K562 (cell line): ENCODE data around the gene LYST. TPM values are rescaled to one million over a fixed set of nuclear protein-coding genes. Genes with fewer than 3 reads are reported as not detected.

Source experiments
- ATAC-seq: fragments of 200-7000 bp; cut with Tn5 transposase; 3 replicates; pipeline ENCODE4 v1.9.1; 2020; ENCODE audit warnings: moderate library complexity
- BruUV-seq: library from RNA; stranded (reverse); fragments of 400-500 nt; replicated peaks from 2 replicates; lab custom pipeline; 2021; lab: Mats Ljungman, UMichigan
- CTCF ChIA-PET: fragments of 300-600 bp; formaldehyde crosslinking; extraction: SDS; loops from one replicate; lab custom pipeline; 2021; ENCODE audit warnings: low intra/inter-chr PET ratio; lab: Yijun Ruan, JAX
- POLR2A ChIA-PET: fragments of 300-600, 350-650 bp; sonication (Branson Sonifier 250); formaldehyde crosslinking; extraction: SDS; loops from one replicate; lab custom pipeline; 2021; ENCODE audit warnings: antibody characterized with exemption, inconsistent platforms; lab: Yijun Ruan, JAX
- DNase-seq, 4 experiments: peaks; one replicate each; pipeline versions ENCODE4 v3.0.0 to v3.0.0-alpha.2; 2011 to 2018; ENCODE audit warnings: low spot score in 3 of 4, mixed read lengths in 3 of 4; ENCODE audit errors: extremely low read depth in 1 of 4
- FAIRE-seq: peaks from 2 replicates; lab custom pipeline; 2011; peaks lifted over from hg19 to GRCh38; lab: Jason Lieb, UNC
- H2AFZ ChIP-seq: 2 replicates; pipeline ENCODE4 v1.6.0; 2011; ENCODE audit warnings: low read depth, low read length, control low read depth, inconsistent platforms
- H3K27ac ChIP-seq: fragments of 200-600 bp; 3 replicates; pipeline ENCODE4 v1.8.0; 2011; ENCODE audit warnings: low read depth, mild to moderate bottlenecking, control low read depth, inconsistent platforms, low read length, moderate library complexity, mixed read lengths; ENCODE audit errors: extremely low read depth
- H3K27me3 ChIP-seq, 2 experiments: fragments of 300-600 bp in 1 of 2; 2 replicates in 1 of 2; 3 replicates in 1 of 2; pipeline versions ENCODE4 v1.6.0 to v1.8.0; 2011; ENCODE audit warnings: inconsistent platforms in 2 of 2, low read length in 2 of 2, mild to moderate bottlenecking in 1 of 2, mixed read lengths in 1 of 2, moderate library complexity in 1 of 2; ENCODE audit not compliant: control insufficient read depth in 2 of 2, insufficient read depth in 2 of 2
- H3K36me3 ChIP-seq: fragments of 300-600 bp; 3 replicates; pipeline ENCODE4 v1.8.0; 2011; ENCODE audit warnings: mild to moderate bottlenecking, low read length, inconsistent platforms; ENCODE audit not compliant: control insufficient read depth, insufficient read depth
- H3K4me1 ChIP-seq, 2 experiments: fragments of 200-600 bp in 1 of 2; replicated peaks in 1 of 2; 2 replicates in 1 of 2; 3 replicates in 1 of 2; pipeline versions ENCODE4 v1.5.1 to v1.8.0; 2011; ENCODE audit warnings: inconsistent platforms in 2 of 2, low read length in 2 of 2, mild to moderate bottlenecking in 1 of 2, mixed read lengths in 1 of 2, moderate library complexity in 1 of 2; ENCODE audit not compliant: control insufficient read depth in 2 of 2, insufficient read depth in 2 of 2
- H3K4me2 ChIP-seq: 2 replicates; pipeline ENCODE4 v1.6.1; 2011; ENCODE audit warnings: low read length, control low read depth, inconsistent platforms, mixed read lengths; ENCODE audit not compliant: insufficient read depth
- H3K4me3 ChIP-seq: fragments of 200-600 bp; sonication (generic), shearing (Covaris generic); 2 replicates; pipeline ENCODE4 v1.5.1; 2016; ENCODE audit warnings: control low read depth, inconsistent platforms
- H3K79me2 ChIP-seq: fragments of 200-600 bp; 3 replicates; pipeline ENCODE4 v1.8.0; 2011; ENCODE audit warnings: low read length, inconsistent platforms; ENCODE audit not compliant: control insufficient read depth, insufficient read depth
- H3K9ac ChIP-seq, 2 experiments: 2 replicates each; pipeline versions ENCODE4 v1.6.0 to v1.6.1; 2011; ENCODE audit warnings: low read depth in 2 of 2, low read length in 2 of 2, control low read depth in 1 of 2, inconsistent platforms in 1 of 2, mild to moderate bottlenecking in 1 of 2, mixed read lengths in 1 of 2; ENCODE audit not compliant: insufficient read depth in 1 of 2
- H3K9me1 ChIP-seq: one replicate; pipeline ENCODE4 v1.6.0; 2011; ENCODE audit warnings: inconsistent platforms, mild to moderate bottlenecking, low read length, moderate library complexity; ENCODE audit not compliant: control insufficient read depth, insufficient read depth
- H3K9me3 ChIP-seq: replicated peaks from 2 replicates; pipeline ENCODE4 v1.5.1; 2011; ENCODE audit warnings: low read depth, low read length, inconsistent platforms; ENCODE audit not compliant: control insufficient read depth, insufficient read depth
- H4K20me1 ChIP-seq: replicated peaks from 2 replicates; pipeline ENCODE4 v1.6.1; 2011; ENCODE audit warnings: low read length, inconsistent platforms, mixed read lengths; ENCODE audit not compliant: control insufficient read depth, insufficient read depth
- AFF1 ChIP-seq, 2 experiments: fragments of 450-650 bp; IDR thresholded peaks; 2 replicates each; pipeline ENCODE4 v1.6.1; 2018; ENCODE audit warnings: mild to moderate bottlenecking in 2 of 2, low read depth in 1 of 2; ENCODE audit not compliant: partially characterized antibody in 2 of 2
- DIDO1 ChIP-seq: fragments of 450-650 bp; IDR thresholded peaks from 2 replicates; pipeline ENCODE4 v1.6.1; 2016; ENCODE audit warnings: low read depth, missing biosample characterization, missing genetic modification characterization
- FOXA1 ChIP-seq: fragments of 450-650 bp; IDR thresholded peaks from 2 replicates; pipeline ENCODE4 v1.6.1; 2016; ENCODE audit warnings: mild to moderate bottlenecking, borderline replicate concordance
- GABPB1 ChIP-seq: sonication (generic); formaldehyde crosslinking; IDR thresholded peaks from 2 replicates; pipeline ENCODE4 v1.8.0; 2022; ENCODE audit warnings: mild to moderate bottlenecking, missing genetic modification reagents
- KAT7 ChIP-seq: sonication (generic); formaldehyde crosslinking; IDR thresholded peaks from 2 replicates; pipeline ENCODE4 v1.8.0; 2022; ENCODE audit warnings: missing genetic modification reagents, mild to moderate bottlenecking, borderline replicate concordance
- KDM4B ChIP-seq, 2 experiments: fragments of 450-650 bp in 1 of 2; sonication (generic) in 1 of 2; IDR thresholded peaks; 2 replicates each; pipeline ENCODE4 v1.6.1; 2016 to 2017; ENCODE audit warnings: borderline replicate concordance in 2 of 2, antibody characterized with exemption in 1 of 2, low read depth in 1 of 2, mild to moderate bottlenecking in 1 of 2
- KHSRP ChIP-seq: fragments of 450-650 bp; IDR thresholded peaks from 2 replicates; pipeline ENCODE4 v1.6.1; 2017
- KLF13 ChIP-seq: fragments of 450-650 bp; IDR thresholded peaks from 2 replicates; pipeline ENCODE4 v1.6.1; 2016; ENCODE audit warnings: missing genetic modification characterization, low read depth, mild to moderate bottlenecking, missing compliant biosample characterization, moderate library complexity, borderline replicate concordance
- MEF2D ChIP-seq: conservative IDR thresholded peaks from 2 replicates; pipeline ENCODE4 v1.6.1; 2016; ENCODE audit warnings: low read depth, missing genetic modification characterization, missing compliant biosample characterization
- MTA3 ChIP-seq: fragments of 450-650 bp; formaldehyde crosslinking; IDR thresholded peaks from 2 replicates; pipeline ENCODE4 v1.6.1; 2017; ENCODE audit warnings: mild to moderate bottlenecking, borderline replicate concordance
- OTX1 ChIP-seq: fragments of 450-650 bp; formaldehyde crosslinking; IDR thresholded peaks from 2 replicates; pipeline ENCODE4 v1.4.0; 2022; ENCODE audit warnings: mild to moderate bottlenecking
- RBM14 ChIP-seq: fragments of 200-400 bp; formaldehyde crosslinking; IDR thresholded peaks from 2 replicates; pipeline ENCODE4 v1.6.1; 2018; ENCODE audit warnings: low read depth, mild to moderate bottlenecking, low read length, moderate library complexity, borderline replicate concordance; ENCODE audit not compliant: insufficient read depth
- USF2 ChIP-seq: sonication (generic); formaldehyde crosslinking; IDR thresholded peaks from 2 replicates; pipeline ENCODE4 v1.5.0; 2020; ENCODE audit warnings: missing genetic modification reagents
- ZFP30 ChIP-seq: fragments of 250-450 bp; sonication (Bioruptor Pico); IDR thresholded peaks from 2 replicates; pipeline ENCODE4 v1.8.0; 2022; ENCODE audit warnings: moderate library complexity, mild to moderate bottlenecking, inconsistent platforms, borderline replicate concordance
- ZNF408 ChIP-seq: fragments of 250-450 bp; sonication (Bioruptor Pico); IDR thresholded peaks from 2 replicates; pipeline ENCODE4 v1.4.0; 2020; ENCODE audit warnings: low read depth, mild to moderate bottlenecking, moderate library complexity
- ZNF668 ChIP-seq: fragments of 250-450 bp; sonication (Bioruptor Pico); IDR thresholded peaks from 2 replicates; pipeline ENCODE4 v1.8.0; 2022; ENCODE audit warnings: mild to moderate bottlenecking, inconsistent platforms
- WGBS: fragments of 100-300 bp; shearing (Covaris generic); methylation state at CpG from one replicate; pipeline ENCODE4 v1.1.6; 2016; ENCODE audit warnings: low coverage, mixed read lengths; ENCODE audit not compliant: insufficient coverage; ENCODE audit errors: missing lambda C conversion rate; 5-methylcytosine and 5-hydroxymethylcytosine counted together
- in situ Hi-C: fragments of 300-500 bp; cut with MboI; formaldehyde crosslinking; loops from 4 replicates; pipeline ENCODE4 v1.15.0; 2018; ENCODE audit warnings: inconsistent platforms, mixed read lengths
- intact Hi-C: fragments of 100-400 bp; cut with micrococcal nuclease; formaldehyde crosslinking; loops from 2 replicates; pipeline ENCODE4 v1.14.2; 2022
- polyA plus RNA-seq, 8 experiments: library from polyadenylated mRNA; depleted of rRNA in 4 of 8; stranded (reverse) in 5 of 8; unstranded in 3 of 8; fragments of >200 nt; fragmentation: Nextera tagmentation in 2 of 8; fragmentation: Illumina TruSeq in 1 of 8; extraction: Ambion mirVana in 2 of 8; extraction: Trizol in 1 of 8; gene quantifications; 2 replicates each; pipeline versions ENCODE4 v1.2.1 to v1.2.3, GENCODE V29; 2011 to 2014; ENCODE audit warnings: inconsistent platforms in 1 of 8, missing spikeins in 1 of 8
- total RNA-seq, 7 experiments: library from RNA; depleted of rRNA in 6 of 7; stranded (reverse); fragments of >200 nt in 6 of 7; fragmentation: Illumina TruSeq in 2 of 7; extraction: Trizol in 2 of 7; gene quantifications; 2 replicates each; pipeline versions ENCODE4 v1.2.1 to v1.2.3, GENCODE V29; 2011 to 2021; ENCODE audit warnings: low replicate concordance in 1 of 7

LYST gene
- total and polyA plus RNA-seq, 9 of the 15 experiments (the other 6 are each of a cell fraction or from before 2014, with no cell fraction given), result 0.73 to 2.4 (median 1.4) TPM

DNA sequence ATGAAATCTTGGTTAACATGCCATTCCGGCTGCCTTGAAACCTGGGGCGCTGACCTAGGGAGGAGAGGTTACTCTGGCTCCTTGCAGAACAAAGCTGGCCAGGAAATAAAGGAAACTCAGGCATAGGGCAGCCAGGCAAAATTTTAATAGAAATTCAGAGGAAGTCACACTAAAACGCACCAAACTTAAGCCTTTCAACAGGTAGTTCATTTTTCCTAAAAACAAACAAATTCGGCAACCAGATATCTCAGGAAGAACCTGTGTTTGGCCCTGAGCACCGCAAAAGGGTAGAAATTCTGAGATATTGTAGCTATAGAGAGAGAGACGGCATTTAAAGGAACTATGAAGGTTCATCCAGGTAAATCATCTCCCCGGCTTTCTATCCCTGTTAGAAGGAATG, 13.1 kb downstream of the LYST start:
- no peaks in the 10 kb centered on the region for H3K4me1 ChIP-seq
- DNase-seq (no peak), FAIRE-seq (no peak), ATAC-seq (no peak)
- no peaks in the 10 kb centered on the region for H3K36me3 ChIP-seq
- CTCF ChIA-PET, result no interaction called here
- no peak overlapping the region for H3K27ac ChIP-seq
- H3K4me2 ChIP-seq, result no peak overlapping the region
- H3K79me2 ChIP-seq, result no peaks in the 10 kb centered on the region
- BruUV-seq, result no TSS peak
- WGBS, result under 1% methylated on average over 7 of the region's 7 CpGs
- TF ChIP-seq ZNF668 (CRISPR knock-in tag) (no peak), OTX1 (no peak), RBM14 (no peak), MEF2D (tag) (no peak), AFF1 (IDR thresholded peaks at IDR 0.05; ENCODE audit: low read depth in 1 of 2, partially characterized antibody in 2 of 2) (no peak), KAT7 (CRISPR knock-in tag) (no peak), ZFP30 (CRISPR knock-in tag) (no peak), ZNF408 (CRISPR knock-in tag) (no peak), KDM4B (IDR thresholded peaks at IDR 0.05; ENCODE audit: borderline replicate concordance in 2 of 2, low read depth in 1 of 2) (no peak), MTA3 (no peak), GABPB1 (CRISPR knock-in tag) (no peak), USF2 (CRISPR knock-in tag) (no peak), FOXA1 (no peak), DIDO1 (no peak), KHSRP (no peak), KLF13 (tag) (no peak)
- TF ChIP-seq, all 486 proteins: peak for 0
- H3K4me3 ChIP-seq, result no peak overlapping the region
- no peak overlapping the region for H2AFZ ChIP-seq
- H3K9me3 ChIP-seq, result no peaks in the 10 kb centered on the region
- POLR2A ChIA-PET, result no interaction called here
- no peaks in the 10 kb centered on the region for H3K9me1 ChIP-seq
- no peak overlapping the region for H3K9ac ChIP-seq
- in situ Hi-C loops (no loop called here), intact Hi-C loops (no loop called here)
- peaks cover 0 to 6% of the 10 kb centered on the region in 2 experiments; a peak in 1 of 5 replicates for H3K27me3 ChIP-seq
- no peaks in the 10 kb centered on the region for H4K20me1 ChIP-seq
